SU-DHL-6 (cell line): ENCODE measurements around the gene RFLNA.

ENCODE experiments used
- H2AFZ ChIP-seq: fragments of 200-600 bp; sonication (generic); 2 replicates; pipeline ENCODE4 v1.6.1; 2014; ENCODE audit warnings: low read depth, mild to moderate bottlenecking, moderate library complexity, mixed read lengths, antibody characterized with exemption, low read length; ENCODE audit not compliant: severe bottlenecking
- H3F3A ChIP-seq: fragments of 200-600 bp; shearing (Covaris generic); 2 replicates; pipeline ENCODE4 v1.6.0; 2016; ENCODE audit warnings: antibody characterized with exemption, mild to moderate bottlenecking; ENCODE audit not compliant: insufficient read depth
- H3K27ac ChIP-seq: fragments of 200-600 bp; sonication (generic); 2 replicates; pipeline ENCODE4 v1.5.1; 2016; ENCODE audit warnings: low read depth, mild to moderate bottlenecking, low read length, moderate library complexity, mixed read lengths
- H3K27me3 ChIP-seq: fragments of 200-600 bp; sonication (generic), shearing (Covaris generic); 2 replicates; pipeline ENCODE4 v1.6.0; 2014; ENCODE audit warnings: mild to moderate bottlenecking, low read length
- H3K36me3 ChIP-seq: fragments of 200-600 bp; sonication (generic); 2 replicates; pipeline ENCODE4 v1.6.1; 2014; ENCODE audit warnings: mild to moderate bottlenecking, low read length, mixed read lengths
- H3K4me2 ChIP-seq: fragments of 300-600, 200-600 bp; shearing (Covaris generic), sonication (generic); 2 replicates; pipeline ENCODE4 v1.6.0; 2014; ENCODE audit warnings: low read length, low read depth, mild to moderate bottlenecking; ENCODE audit not compliant: poor library complexity, severe bottlenecking
- H3K4me3 ChIP-seq: fragments of 200-600 bp; sonication (generic); 2 replicates; pipeline ENCODE4 v1.5.1; 2014; ENCODE audit warnings: antibody characterized with exemption, low read length, mild to moderate bottlenecking, mixed read lengths; ENCODE audit not compliant: insufficient read depth, poor library complexity, severe bottlenecking
- H3K79me2 ChIP-seq: fragments of 200-600 bp; sonication (generic); 2 replicates; pipeline ENCODE4 v1.6.1; 2014; ENCODE audit warnings: mild to moderate bottlenecking, low read length, moderate library complexity; ENCODE audit not compliant: insufficient read depth
- H3K9ac ChIP-seq: fragments of 200-600 bp; sonication (generic); 2 replicates; pipeline ENCODE4 v1.7.0; 2014; ENCODE audit warnings: mild to moderate bottlenecking, low read length
- H3K9me2 ChIP-seq: fragments of 200-600 bp; sonication (generic); replicated peaks from 2 replicates; pipeline ENCODE4 v1.6.1; 2014; ENCODE audit warnings: low read length; ENCODE audit not compliant: insufficient read depth
- H3K9me3 ChIP-seq: fragments of 200-600 bp; sonication (generic); 2 replicates; pipeline ENCODE4 v1.6.1; 2014; ENCODE audit warnings: low read length, mixed read lengths; ENCODE audit not compliant: insufficient read depth
- H4K20me1 ChIP-seq: fragments of 200-600 bp; sonication (generic); 2 replicates; pipeline ENCODE4 v1.6.1; 2014; ENCODE audit warnings: low read depth, mild to moderate bottlenecking, antibody characterized with exemption, low read length, moderate library complexity, mixed read lengths
- CTCF ChIP-seq: fragments of 200-600 bp; sonication (generic); IDR thresholded peaks from one replicate; pipeline ENCODE4 v1.5.1; 2017; ENCODE audit warnings: antibody characterized with exemption, mild to moderate bottlenecking, low read length, moderate library complexity; ENCODE audit not compliant: insufficient read depth, poor library complexity, severe bottlenecking
- EZH2phosphoT487 ChIP-seq: fragments of 200-600 bp; sonication (generic), shearing (Covaris generic); conservative IDR thresholded peaks from 2 replicates; pipeline ENCODE4 v1.6.1; 2018; ENCODE audit warnings: mild to moderate bottlenecking, antibody characterized with exemption, low read length, moderate library complexity, mixed read lengths

The RFLNA gene

GRCh38 chr12:124318278-124319020, 23.6 kb downstream of the RFLNA start:
- Histone ChIP-seq H3K79me2 (no peaks in the 10 kb centered on the region), H2AFZ (no peak overlapping the region), H3K27me3 (no peaks in the 10 kb centered on the region), H3K9ac (no peak overlapping the region), H3K9me3 (peaks cover 2% of the 10 kb centered on the region; the same call in 1 of the 2 replicates), H4K20me1 (no peaks in the 10 kb centered on the region), H3K27ac (no peak overlapping the region), H3K4me3 (no peak overlapping the region), H3K4me2 (no peak overlapping the region), H3K9me2 (no peaks in the 10 kb centered on the region), H3F3A (no peaks in the 10 kb centered on the region), H3K36me3 (peaks cover under 1% of the 10 kb centered on the region)
- TF ChIP-seq EZH2phosphoT487 = no peak
- no peak for TF ChIP-seq CTCF

GRCh38 chr12:124319368-124320050, 24.6 kb downstream of the RFLNA start:
- Histone ChIP-seq H3K9ac (no peak overlapping the region), H3K27me3 (no peaks in the 10 kb centered on the region), H2AFZ (no peak overlapping the region), H3K36me3 (peaks cover 10% of the 10 kb centered on the region), H3K9me3 (peaks cover 12% of the 10 kb centered on the region), H3F3A (no peaks in the 10 kb centered on the region), H3K4me3 (no peak overlapping the region), H3K27ac (no peak overlapping the region), H4K20me1 (no peaks in the 10 kb centered on the region), H3K9me2 (no peaks in the 10 kb centered on the region), H3K79me2 (no peaks in the 10 kb centered on the region), H3K4me2 (no peak overlapping the region)
- TF ChIP-seq CTCF (no peak), EZH2phosphoT487 (no peak)

GRCh38 chr12:124321040-124321481, 26.2 kb downstream of the RFLNA start:
- TF ChIP-seq EZH2phosphoT487 (no peak), CTCF (peak; percentile 87)

More at GRCh38 chr12:124321040-124321481, 26.2 kb downstream of the RFLNA start:
- no peak overlapping the region for H3K4me2 ChIP-seq
- H2AFZ ChIP-seq = no peak overlapping the region
- peaks cover 12% of the 10 kb centered on the region for H3K9me3 ChIP-seq
- H3K9me2 ChIP-seq = no peaks in the 10 kb centered on the region
- no peaks in the 10 kb centered on the region for H4K20me1 ChIP-seq
- H3K27ac ChIP-seq = no peak overlapping the region
- H3K4me3 ChIP-seq = no peak overlapping the region
- no peaks in the 10 kb centered on the region for H3F3A ChIP-seq
- no peaks in the 10 kb centered on the region for H3K79me2 ChIP-seq
- no peak overlapping the region for H3K9ac ChIP-seq
- peaks cover 10% of the 10 kb centered on the region for H3K36me3 ChIP-seq
- H3K27me3 ChIP-seq = no peaks in the 10 kb centered on the region
